H1 (cell line): Measurements from ENCODE around the gene ARL14EPL. TPM values are rescaled to one million over a fixed set of nuclear protein-coding genes. Genes with fewer than 3 reads are reported as not detected.

Source experiments
- CTCF ChIA-PET: fragments of 300-600 bp; sonication (Branson Sonifier 250); formaldehyde crosslinking; loops from one replicate; lab custom pipeline; 2021; ENCODE audit not compliant: partially characterized antibody; lab: Charles Lee
- POLR2A ChIA-PET: fragments of 300-600 bp; sonication (Branson Sonifier 250); formaldehyde crosslinking; loops from one replicate; lab custom pipeline; 2021; ENCODE audit warnings: inconsistent platforms; ENCODE audit not compliant: partially characterized antibody; lab: Charles Lee
- DNase-seq, 2 experiments: peaks; one replicate each; pipeline versions ENCODE4 v3.0.0 to v3.0.0-alpha.2; 2010 to 2022; ENCODE audit warnings: low spot score in 2 of 2, low read depth in 1 of 2, mixed read lengths in 1 of 2
- FAIRE-seq: peaks from 2 replicates; lab custom pipeline; 2011; peaks lifted over from hg19 to GRCh38; lab: Jason Lieb, UNC
- H2AFZ ChIP-seq: 2 replicates; pipeline ENCODE4 v1.8.1; 2012; ENCODE audit warnings: low read length, inconsistent platforms
- H2AK5ac ChIP-seq: 2 replicates; pipeline ENCODE4 v1.6.1; 2013; ENCODE audit warnings: low read depth, low read length
- H2BK120ac ChIP-seq: replicated peaks from 2 replicates; pipeline ENCODE3; 2013; ENCODE audit warnings: low read depth, low read length, inconsistent platforms
- H2BK12ac ChIP-seq: 2 replicates; pipeline ENCODE4 v1.6.1; 2013; ENCODE audit warnings: low read depth, low read length
- H2BK15ac ChIP-seq: 2 replicates; pipeline ENCODE4 v1.6.1; 2013; ENCODE audit warnings: low read length
- H2BK20ac ChIP-seq: 2 replicates; pipeline ENCODE4 v1.6.1; 2013; ENCODE audit warnings: low read length
- H2BK5ac ChIP-seq: 2 replicates; pipeline ENCODE4 v1.6.1; 2013; ENCODE audit warnings: low read depth, low read length
- H3K14ac ChIP-seq: 2 replicates; pipeline ENCODE4 v1.6.1; 2013; ENCODE audit warnings: inconsistent platforms; ENCODE audit not compliant: insufficient read length
- H3K18ac ChIP-seq: 2 replicates; pipeline ENCODE4 v1.6.1; 2013; ENCODE audit warnings: low read length; ENCODE audit errors: extremely low read depth
- H3K23ac ChIP-seq: 2 replicates; pipeline ENCODE4 v1.6.1; 2013; ENCODE audit warnings: inconsistent platforms; ENCODE audit not compliant: insufficient read length
- H3K23me2 ChIP-seq: 2 replicates; pipeline ENCODE4 v1.6.1; 2013; ENCODE audit warnings: low read depth, low read length
- H3K27ac ChIP-seq: 2 replicates; pipeline ENCODE4 v1.6.1; 2011; ENCODE audit warnings: low read depth, low read length, inconsistent platforms
- H3K27me3 ChIP-seq, 4 experiments: replicated peaks in 1 of 4; 1 replicate in 1 of 4; 2 replicates in 3 of 4; pipeline versions ENCODE4 v1.6.1 to v1.8.1; 2011 to 2013; ENCODE audit warnings: low read length in 3 of 4, mild to moderate bottlenecking in 3 of 4, inconsistent platforms in 2 of 4, mixed read lengths in 2 of 4, moderate library complexity in 1 of 4; ENCODE audit not compliant: control insufficient read depth in 3 of 4, insufficient read depth in 3 of 4; ENCODE audit errors: extremely low read depth in 1 of 4
- H3K36me3 ChIP-seq, 4 experiments: 2 replicates each; pipeline versions ENCODE4 v1.6.1 to v1.8.1; 2011 to 2013; ENCODE audit warnings: mild to moderate bottlenecking in 4 of 4, low read length in 3 of 4, moderate library complexity in 2 of 4, control low read depth in 1 of 4, inconsistent platforms in 1 of 4; ENCODE audit not compliant: insufficient read depth in 4 of 4, control insufficient read depth in 2 of 4
- H3K4ac ChIP-seq: replicated peaks from 2 replicates; pipeline ENCODE3; 2013; ENCODE audit warnings: low read length, low read depth, mixed read lengths, inconsistent platforms; ENCODE audit not compliant: insufficient read length
- H3K4me1 ChIP-seq, 4 experiments: replicated peaks in 1 of 4; 1 replicate in 1 of 4; 2 replicates in 3 of 4; pipeline versions ENCODE4 v1.6.1 to v1.8.1; 2011 to 2013; ENCODE audit warnings: low read length in 3 of 4, inconsistent platforms in 2 of 4, mixed read lengths in 1 of 4; ENCODE audit not compliant: insufficient read depth in 4 of 4, control insufficient read depth in 3 of 4
- H3K4me2 ChIP-seq, 2 experiments: 2 replicates each; pipeline versions ENCODE4 v1.6.1 to v1.8.1; 2011 to 2013; ENCODE audit warnings: low read depth in 2 of 2, low read length in 2 of 2, control low read depth in 1 of 2, inconsistent platforms in 1 of 2, mild to moderate bottlenecking in 1 of 2; ENCODE audit not compliant: insufficient read depth in 1 of 2
- H3K4me3 ChIP-seq, 4 experiments: fragments of 200-600, 300-600 bp in 1 of 4; sonication (generic), shearing (Covaris generic), sonication (Bioruptor Twin) in 1 of 4; 2 replicates each; pipeline versions ENCODE4 v1.5.1 to v1.8.1; 2011 to 2016; ENCODE audit warnings: low read length in 4 of 4, low read depth in 3 of 4, control low read depth in 2 of 4, inconsistent platforms in 2 of 4, mild to moderate bottlenecking in 2 of 4, mixed read lengths in 1 of 4, moderate library complexity in 1 of 4; ENCODE audit not compliant: insufficient read depth in 2 of 4; ENCODE audit errors: extremely low read depth in 1 of 4
- H3K56ac ChIP-seq: replicated peaks from 2 replicates; pipeline ENCODE3; 2013; ENCODE audit warnings: low read depth, mild to moderate bottlenecking, mixed read lengths, low read length, inconsistent platforms; ENCODE audit not compliant: insufficient read length
- H3K79me1 ChIP-seq: 2 replicates; pipeline ENCODE4 v1.6.1; 2013; ENCODE audit warnings: low read depth, low read length, control low read depth
- H3K79me2 ChIP-seq, 2 experiments: 2 replicates each; pipeline versions ENCODE4 v1.6.1 to v1.8.1; 2012 to 2013; ENCODE audit warnings: low read length in 2 of 2, mild to moderate bottlenecking in 2 of 2, inconsistent platforms in 1 of 2; ENCODE audit not compliant: insufficient read depth in 2 of 2, control insufficient read depth in 1 of 2
- H3K9ac ChIP-seq, 4 experiments: replicated peaks in 1 of 4; 1 replicate in 1 of 4; 2 replicates in 3 of 4; pipeline versions ENCODE4 v1.6.1 to v1.8.1; 2011 to 2013; ENCODE audit warnings: low read depth in 3 of 4, low read length in 3 of 4, control low read depth in 2 of 4, mild to moderate bottlenecking in 2 of 4, moderate library complexity in 2 of 4, inconsistent platforms in 1 of 4; ENCODE audit errors: extremely low read depth in 1 of 4
- H3K9me3 ChIP-seq, 2 experiments: 2 replicates each; pipeline versions ENCODE4 v1.6.1 to v1.8.1; 2012 to 2013; ENCODE audit warnings: mild to moderate bottlenecking in 2 of 2, moderate library complexity in 2 of 2, control low read depth in 1 of 2, inconsistent platforms in 1 of 2, low read depth in 1 of 2, low read length in 1 of 2, mixed read lengths in 1 of 2; ENCODE audit not compliant: insufficient read depth in 2 of 2
- H4K20me1 ChIP-seq, 2 experiments: replicated peaks in 1 of 2; 2 replicates each; pipeline versions ENCODE3 to v1.8.1; 2011 to 2013; ENCODE audit warnings: inconsistent platforms in 2 of 2, low read length in 2 of 2, mild to moderate bottlenecking in 1 of 2; ENCODE audit not compliant: insufficient read depth in 2 of 2, control insufficient read depth in 1 of 2
- H4K5ac ChIP-seq: 2 replicates; pipeline ENCODE4 v1.6.1; 2013; ENCODE audit warnings: low read length, low read depth, mixed read lengths, inconsistent platforms; ENCODE audit not compliant: insufficient read length
- H4K8ac ChIP-seq: 2 replicates; pipeline ENCODE4 v1.8.0; 2013; ENCODE audit warnings: mild to moderate bottlenecking, moderate library complexity, low read length, inconsistent platforms; ENCODE audit not compliant: insufficient read depth; ENCODE audit errors: extremely low read depth
- H4K91ac ChIP-seq: replicated peaks from 2 replicates; pipeline ENCODE3; 2013; ENCODE audit warnings: low read length, mixed read lengths, inconsistent platforms; ENCODE audit not compliant: insufficient read length
- ASH2L ChIP-seq: fragments of 200-600, 300-600 bp; sonication (generic); IDR thresholded peaks from one replicate; pipeline ENCODE4 v1.7.1; 2017; ENCODE audit warnings: low read length
- CBX5 ChIP-seq: fragments of 300-800, 300-1000 bp; sonication (generic); IDR thresholded peaks from 2 replicates; pipeline ENCODE4 v1.7.1; 2016; ENCODE audit warnings: antibody characterized with exemption, low read length, low read depth
- CHD1 ChIP-seq: IDR thresholded peaks from 2 replicates; pipeline ENCODE4 v1.6.1; 2012; ENCODE audit warnings: low read depth, low read length, improper control_type of control experiment
- CREB1 ChIP-seq: IDR thresholded peaks from 2 replicates; pipeline ENCODE4 v1.6.1; 2012; ENCODE audit warnings: inconsistent platforms
- HDAC2 ChIP-seq, 2 experiments: fragments of 300-600 bp in 1 of 2; sonication (generic) in 1 of 2; IDR thresholded peaks; 2 replicates each; pipeline ENCODE4 v1.6.1; 2011 to 2012; ENCODE audit warnings: low read depth in 2 of 2, low read length in 2 of 2, mild to moderate bottlenecking in 2 of 2, moderate library complexity in 2 of 2, borderline replicate concordance in 1 of 2, inconsistent platforms in 1 of 2
- MAFK ChIP-seq: IDR thresholded peaks from 2 replicates; pipeline ENCODE4 v1.6.1; 2012; ENCODE audit warnings: low read depth, mild to moderate bottlenecking, improper control_type of control experiment, low read length
- POU5F1 ChIP-seq: IDR thresholded peaks from 2 replicates; pipeline ENCODE4 v1.6.1; 2011; ENCODE audit warnings: low read depth, mild to moderate bottlenecking, low read length, moderate library complexity
- RNF2 ChIP-seq: fragments of 200-900, 300-1000 bp; sonication (generic); IDR thresholded peaks from 2 replicates; pipeline ENCODE4 v1.7.1; 2016; ENCODE audit warnings: borderline replicate concordance, low read depth, mild to moderate bottlenecking, antibody characterized with exemption, low read length; ENCODE audit not compliant: poor library complexity, severe bottlenecking; ENCODE audit errors: missing control alignments
- RXRA ChIP-seq: IDR thresholded peaks from 2 replicates; pipeline ENCODE4 v1.6.1; 2011; ENCODE audit warnings: low read depth, mild to moderate bottlenecking, low read length, moderate library complexity; ENCODE audit not compliant: insufficient read depth
- SAP30 ChIP-seq: fragments of 300-600 bp; sonication (generic); IDR thresholded peaks from 2 replicates; pipeline ENCODE4 v1.7.1; 2012; ENCODE audit warnings: low read length, moderate library complexity, mild to moderate bottlenecking, inconsistent platforms; ENCODE audit not compliant: insufficient read depth, insufficient replicate concordance
- SIRT6 ChIP-seq: IDR thresholded peaks from one replicate; pipeline ENCODE4 v1.7.1; 2012; ENCODE audit warnings: low read length, inconsistent platforms
- SIX5 ChIP-seq: IDR thresholded peaks from 2 replicates; pipeline ENCODE4 v1.6.1; 2011; ENCODE audit warnings: mild to moderate bottlenecking, low read depth, low read length
- SP4 ChIP-seq: IDR thresholded peaks from 2 replicates; pipeline ENCODE4 v1.6.1; 2012; ENCODE audit warnings: low read length, inconsistent platforms
- TAF1 ChIP-seq: IDR thresholded peaks from 2 replicates; pipeline ENCODE4 v1.6.1; 2011; ENCODE audit warnings: mild to moderate bottlenecking, low read depth, low read length
- TCF12 ChIP-seq: IDR thresholded peaks from 2 replicates; pipeline ENCODE4 v1.6.1; 2011; ENCODE audit warnings: low read depth, mild to moderate bottlenecking, low read length
- polyA plus RNA-seq, 7 experiments: library from polyadenylated mRNA; depleted of rRNA in 3 of 7; stranded (reverse) in 5 of 7; unstranded in 2 of 7; fragments of >200 nt in 5 of 7; fragments of 200-250 nt in 2 of 7; gene quantifications; 1 replicate in 5 of 7; 2 replicates in 1 of 7; 4 replicates in 1 of 7; pipeline versions ENCODE4 v1.2.1 to v1.2.3, GENCODE V29; 2011 to 2013; ENCODE audit warnings: missing spikeins in 2 of 7, mixed read lengths in 2 of 7
- total RNA-seq: library from RNA; stranded (reverse); fragmentation: NEBNext Ultra II Directional; extraction: Animal tissue kit (Norgen Biotek cat#: 25700); gene quantifications from 2 replicates; pipeline ENCODE4 v1.2.1, GENCODE V29; 2021
- TF ChIP-seq, protein P1 (sequence below): IDR thresholded peaks from 2 replicates; pipeline ENCODE4 v1.6.1; 2012; ENCODE audit warnings: inconsistent platforms

The ARL14EPL gene
- total and polyA plus RNA-seq, 2 of the 8 experiments (the other 6 are each of a cell fraction or from before 2014, with no cell fraction given), result not detected

DNA sequence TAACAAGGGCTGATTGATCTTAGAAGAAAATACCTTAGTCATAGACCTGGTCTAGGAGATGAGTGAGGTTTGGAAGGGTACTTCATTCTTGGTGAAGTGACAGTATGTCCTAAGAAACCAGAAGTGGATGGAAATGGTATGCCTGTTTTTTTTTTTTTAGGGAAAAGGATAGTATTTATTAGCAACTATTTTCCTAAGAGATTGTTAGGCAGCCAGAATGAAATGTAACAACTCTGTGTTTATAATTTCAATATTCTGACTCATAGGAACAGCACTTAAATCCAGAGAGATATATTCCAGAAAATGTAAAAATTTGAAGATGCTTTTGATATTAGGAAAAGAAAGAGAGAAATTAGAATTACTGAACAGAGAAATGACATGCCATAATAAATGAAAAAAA, 21.2 kb upstream of the ARL14EPL start:
- Histone ChIP-seq H3K9ac (no peak overlapping the region), H3K4me2 (no peak overlapping the region), H2BK120ac (no peak overlapping the region), H3K9me3 (no peaks in the 10 kb centered on the region), H3K27ac (no peak overlapping the region), H3K36me3 (no peaks in the 10 kb centered on the region), H3K14ac (no peak overlapping the region), H3K27me3 (no peaks in the 10 kb centered on the region), H2AK5ac (no peak overlapping the region), H3K18ac (no peak overlapping the region), H3K23ac (no peak overlapping the region), H2AFZ (no peak overlapping the region), H3K79me2 (no peaks in the 10 kb centered on the region), H3K4me1 (no peaks in the 10 kb centered on the region), H4K8ac (no peak overlapping the region), H4K20me1 (no peaks in the 10 kb centered on the region), H3K23me2 (no peaks in the 10 kb centered on the region), H2BK5ac (no peak overlapping the region), H3K79me1 (no peaks in the 10 kb centered on the region), H4K5ac (no peak overlapping the region), H4K91ac (no peak overlapping the region), H3K4me3 (no peak overlapping the region), H3K4ac (no peak overlapping the region), H2BK20ac (no peak overlapping the region), H2BK15ac (no peak overlapping the region), H3K56ac (no peak overlapping the region), H2BK12ac (no peak overlapping the region)
- POLR2A ChIA-PET, result no interaction called here
- no peak for FAIRE-seq
- DNase-seq, result no peak
- CTCF ChIA-PET, result no interaction called here
- TF ChIP-seq, protein P1, sequence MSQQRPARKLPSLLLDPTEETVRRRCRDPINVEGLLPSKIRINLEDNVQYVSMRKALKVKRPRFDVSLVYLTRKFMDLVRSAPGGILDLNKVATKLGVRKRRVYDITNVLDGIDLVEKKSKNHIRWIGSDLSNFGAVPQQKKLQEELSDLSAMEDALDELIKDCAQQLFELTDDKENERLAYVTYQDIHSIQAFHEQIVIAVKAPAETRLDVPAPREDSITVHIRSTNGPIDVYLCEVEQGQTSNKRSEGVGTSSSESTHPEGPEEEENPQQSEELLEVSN, result no peak
- TF ChIP-seq HDAC2 (IDR thresholded peaks at IDR 0.05; ENCODE audit: borderline replicate concordance in 1 of 2, low read depth in 2 of 2, low read length in 2 of 2) (no peak), SP4 (no peak), SIX5 (no peak), CHD1 (no peak), SAP30 (no peak), POU5F1 (no peak), TAF1 (no peak), RXRA (no peak), CBX5 (no peak), RNF2 (no peak), ASH2L (no peak), TCF12 (no peak), SIRT6 (no peak), CREB1 (no peak), MAFK (no peak)
